HG03135 (cell line): Measurements from ENCODE around the gene CLIC3.
A peak's percentile ranks its signal among the peaks of the same experiment; 100 is the strongest.

Source experiments
- ATAC-seq: cut with Tn5 transposase; IDR thresholded peaks from one replicate; pipeline ENCODE4 v1.9.1; 2021; ENCODE audit warnings: mild to moderate bottlenecking, moderate library complexity; ENCODE audit not compliant: unreplicated experiment

The CLIC3 gene

GRCh38 chr9:136955202-136955942 is 41.0 kb downstream of the CLIC3 start:
- no peak for ATAC-seq

- no peak for ATAC-seq
Measured at GRCh38 chr9:136954270-136955083, 41.9 kb downstream of the CLIC3 start.

GRCh38 chr9:136953771-136954269 is 42.5 kb downstream of the CLIC3 start:
- ATAC-seq: no peak

- ATAC-seq: no peak
Measured at GRCh38 chr9:136952876-136953770, 43.2 kb downstream of the CLIC3 start.

GRCh38 chr9:136952321-136952850 is 44.0 kb downstream of the CLIC3 start:
- no peak for ATAC-seq

- ATAC-seq: no peak
Measured at GRCh38 chr9:136951541-136952320, 44.6 kb downstream of the CLIC3 start, which contains the start of gene LCN12. Gene LCN12 (plus strand): TSS chr9:136952273. CDS start chr9:136952328, 55 bp downstream.

GRCh38 chr9:136950656-136951276 is 45.6 kb downstream of the CLIC3 start:
- ATAC-seq: no peak

GRCh38 chr9:136949817-136950655 is 46.3 kb downstream of the CLIC3 start:
- peak; percentile 77 for ATAC-seq

- ATAC-seq: no peak
Measured at GRCh38 chr9:136949239-136949816, 47.0 kb downstream of the CLIC3 start.

GRCh38 chr9:136947955-136948510 is 48.3 kb downstream of the CLIC3 start:
- ATAC-seq: no peak

GRCh38 chr9:136947028-136947891 is 49.1 kb downstream of the CLIC3 start:
- ATAC-seq: no peak

- no peak for ATAC-seq
Measured at GRCh38 chr9:136946228-136947027, 49.9 kb downstream of the CLIC3 start.

- no peak for ATAC-seq
Measured at GRCh38 chr9:136945333-136946227, 50.8 kb downstream of the CLIC3 start.
